ENCODE data around the gene CACNG5.
A peak's percentile ranks its signal among the peaks of the same experiment; 100 is the strongest.

Gene CACNG5

GRCh38 chr17:66903781-66904180, 68.9 kb downstream of the CACNG5 start:
- DNase-seq (ENCODE audit: low read depth in 2 of 3, low spot score in 2 of 3) = no peak

DNA sequence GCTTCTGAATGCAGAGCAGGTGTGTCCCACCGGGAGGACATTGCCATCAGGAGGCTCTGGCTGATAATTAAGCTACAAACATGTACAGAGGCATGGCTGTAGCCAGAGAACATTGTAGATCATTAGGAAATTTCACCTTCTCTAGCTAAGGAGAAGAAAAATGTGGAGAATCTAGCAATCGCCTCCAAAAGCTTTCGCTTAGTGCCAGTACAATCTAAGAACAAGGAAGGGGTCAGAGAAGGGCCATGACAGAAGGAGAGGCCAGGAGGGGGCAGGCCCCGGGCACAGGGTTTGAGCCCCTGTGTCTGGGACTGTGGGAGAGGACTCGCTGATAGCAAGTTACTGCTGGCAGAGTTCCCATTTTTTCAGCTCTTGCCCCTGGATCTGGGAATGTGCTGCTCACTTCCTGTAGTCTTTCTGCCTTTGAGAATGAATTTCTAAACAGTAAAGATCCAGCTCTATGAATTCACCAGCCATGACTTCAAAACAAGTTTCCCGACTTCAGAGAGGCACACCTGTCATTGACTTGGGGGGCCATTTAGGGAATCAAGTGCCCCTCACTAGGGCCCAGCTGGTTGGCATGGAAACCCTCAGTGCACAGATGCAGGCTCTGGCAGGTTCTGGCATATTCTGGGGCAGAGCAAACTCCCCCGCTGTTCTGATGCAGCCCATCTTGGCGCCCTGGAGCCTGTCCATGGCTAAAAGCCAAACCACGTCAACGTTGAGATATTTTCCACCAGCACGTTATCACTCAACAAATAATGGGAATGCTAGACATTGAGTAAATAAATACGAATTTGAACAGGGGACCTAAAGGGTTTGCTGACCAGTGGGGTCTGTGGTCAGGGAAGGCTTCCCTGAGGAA, 70.1 kb downstream of the CACNG5 start:
- DNase-seq (ENCODE audit: low read depth in 2 of 3, low spot score in 2 of 3) = no peak

DNA sequence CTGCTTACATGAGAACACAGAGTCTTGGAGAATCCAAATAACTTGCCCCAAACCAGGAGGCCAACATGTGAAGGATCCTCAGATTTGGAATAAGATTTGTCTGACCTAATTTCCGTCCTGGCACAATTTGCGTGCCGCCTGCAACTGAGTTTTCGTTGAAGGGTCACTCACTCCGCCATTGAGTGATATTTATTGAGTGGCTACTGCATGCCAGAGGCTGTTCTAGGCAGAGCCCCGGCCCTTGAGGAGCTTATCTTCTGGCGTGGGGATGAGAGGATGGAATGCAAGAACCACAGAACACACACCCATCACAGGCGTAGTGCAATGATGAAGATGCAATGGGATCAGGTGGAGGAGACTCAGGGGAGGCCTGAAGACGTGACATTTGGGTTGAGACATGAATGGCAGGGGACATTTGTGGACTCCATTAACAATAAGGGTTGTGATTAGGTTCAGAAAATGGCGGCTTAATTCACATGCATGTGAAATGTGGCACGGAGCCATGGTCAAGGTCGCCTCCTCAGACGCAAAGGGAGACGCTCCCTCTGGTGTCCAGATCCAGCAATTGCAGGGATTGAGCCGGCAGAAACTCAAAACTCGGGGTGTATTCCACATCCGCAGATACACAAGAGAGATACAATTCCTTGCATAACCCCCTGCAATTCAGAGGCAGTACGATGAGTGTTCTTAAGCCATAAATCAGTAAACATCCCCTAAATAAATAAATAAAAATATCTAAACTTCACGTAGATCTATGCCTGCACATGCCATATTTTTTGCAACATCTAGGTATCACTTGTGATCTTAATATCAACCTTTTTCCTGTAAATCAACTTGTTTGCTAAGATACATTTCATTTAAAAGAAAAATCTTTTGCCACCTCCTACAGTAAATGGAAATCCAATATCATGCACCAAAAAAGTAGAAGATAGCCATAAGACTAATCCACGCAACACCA, 71.7 kb downstream of the CACNG5 start:
- DNase-seq (ENCODE audit: low read depth in 2 of 3, low spot score in 2 of 3) = peak; percentile 19 to 46 (median 20)

DNA sequence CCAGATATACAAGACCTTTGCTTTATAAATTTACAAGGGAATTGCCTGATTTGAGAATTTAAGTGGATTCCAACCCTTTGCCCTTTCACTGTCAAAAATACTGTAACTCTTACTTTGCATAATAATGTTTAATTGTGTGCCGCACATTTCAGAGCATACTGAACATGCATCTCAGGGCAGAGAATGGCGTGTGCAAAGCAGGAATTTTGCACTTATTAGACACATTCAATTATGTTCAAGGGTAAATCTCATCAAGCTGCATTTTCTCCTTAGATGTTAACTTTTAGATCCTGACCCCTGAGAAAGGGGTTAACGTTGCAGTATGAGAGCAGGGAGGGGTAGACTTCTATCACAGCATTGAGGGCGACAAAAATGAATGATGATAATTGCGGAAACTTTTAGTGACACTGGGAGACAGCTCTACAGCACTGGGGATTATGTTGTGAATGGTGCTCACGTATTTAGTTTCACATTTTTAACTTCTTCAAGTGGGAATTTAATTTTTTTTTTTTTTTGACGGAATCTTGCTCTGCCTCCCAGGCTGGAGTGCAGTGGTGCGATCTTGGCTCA, 75.0 kb downstream of the CACNG5 start:
- DNase-seq (ENCODE audit: low read depth in 2 of 3, low spot score in 2 of 3) = no peak

DNA sequence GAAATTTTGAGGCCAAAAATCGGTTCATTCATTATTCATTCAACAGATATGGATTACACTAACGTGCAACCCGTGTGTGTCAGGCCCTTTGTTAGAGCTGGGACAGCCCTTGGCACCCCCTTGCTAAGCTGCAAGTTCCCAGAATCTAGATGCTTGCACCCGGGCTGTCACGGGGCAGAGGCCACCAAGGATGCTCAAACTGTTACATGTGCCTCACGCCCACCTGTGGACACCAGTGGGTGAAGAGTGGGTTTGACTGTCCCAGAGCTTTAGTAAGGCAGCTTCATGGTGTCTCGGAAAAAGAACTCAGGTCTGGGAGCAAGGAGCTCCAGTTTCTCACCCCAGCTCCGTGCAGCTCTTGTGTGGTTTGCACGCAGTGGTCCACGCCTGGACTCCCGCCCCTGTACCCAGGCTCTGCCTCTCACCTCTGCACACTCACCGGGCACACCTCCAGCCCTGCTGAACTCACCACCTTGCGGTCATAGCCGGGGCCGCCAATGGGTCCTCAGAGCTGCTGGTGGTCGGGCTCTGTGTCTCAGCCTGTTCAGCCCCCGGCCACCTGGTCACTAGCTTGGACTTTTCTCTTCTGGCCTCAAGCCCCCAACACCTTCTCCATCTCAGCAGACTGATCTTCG, 75.9 kb downstream of the CACNG5 start:
- DNase-seq (ENCODE audit: low read depth in 2 of 3, low spot score in 2 of 3) = no peak

- DNase-seq (ENCODE audit: low read depth in 2 of 3, low spot score in 2 of 3) = no peak
These were observed 80.3 kb downstream of the CACNG5 start for GRCh38 chr17:66915204-66915611.

- DNase-seq (ENCODE audit: low read depth in 2 of 3, low spot score in 2 of 3) = no peak
These were observed 80.9 kb downstream of the CACNG5 start for GRCh38 chr17:66915792-66916191.

- DNase-seq (ENCODE audit: low read depth in 2 of 3, low spot score in 2 of 3) = no peak
These were observed 82.0 kb downstream of the CACNG5 start for GRCh38 chr17:66916946-66917345.

DNA sequence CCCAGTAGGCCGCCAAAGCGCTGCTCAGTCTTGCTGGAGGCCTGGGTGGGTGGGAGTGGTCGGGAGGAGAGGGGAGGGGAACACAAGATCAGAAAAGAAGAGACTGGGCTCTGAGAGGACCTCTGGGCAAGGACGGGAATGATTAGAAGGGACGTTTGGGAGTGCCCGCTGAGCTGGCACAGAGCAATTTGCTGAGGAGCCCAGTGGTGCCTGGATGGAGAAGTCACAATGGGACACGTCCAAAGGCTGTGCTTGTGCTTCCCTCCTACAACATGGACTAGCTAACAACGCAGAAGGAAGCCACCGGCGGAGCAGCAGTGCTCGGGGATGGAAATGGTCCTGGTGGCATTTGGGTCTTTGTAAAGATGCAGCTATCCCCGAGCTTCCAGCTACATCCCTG, 84.0 kb downstream of the CACNG5 start:
- no peak for DNase-seq (ENCODE audit: low read depth in 2 of 3, low spot score in 2 of 3)

DNA sequence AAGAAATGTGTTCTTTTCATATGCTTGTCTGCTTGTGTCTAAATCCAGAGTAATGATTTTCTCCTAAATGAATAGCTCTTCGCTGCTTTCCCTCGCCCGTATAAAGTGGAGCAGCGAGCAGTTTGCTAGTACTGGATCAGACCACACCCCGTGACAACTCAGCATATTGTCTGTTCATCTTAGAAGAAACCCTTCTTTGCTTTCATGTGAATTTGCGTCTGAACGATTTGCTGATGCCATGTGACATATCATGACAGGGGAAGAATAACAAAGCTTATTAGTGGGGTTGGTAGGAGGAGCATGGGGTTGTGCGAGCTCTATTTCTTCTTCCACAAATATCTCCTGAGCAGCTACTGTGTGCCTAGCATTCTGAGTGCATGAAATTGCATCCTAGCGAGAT, 85.5 kb downstream of the CACNG5 start:
- DNase-seq (ENCODE audit: low read depth in 2 of 3, low spot score in 2 of 3) = no peak

DNA sequence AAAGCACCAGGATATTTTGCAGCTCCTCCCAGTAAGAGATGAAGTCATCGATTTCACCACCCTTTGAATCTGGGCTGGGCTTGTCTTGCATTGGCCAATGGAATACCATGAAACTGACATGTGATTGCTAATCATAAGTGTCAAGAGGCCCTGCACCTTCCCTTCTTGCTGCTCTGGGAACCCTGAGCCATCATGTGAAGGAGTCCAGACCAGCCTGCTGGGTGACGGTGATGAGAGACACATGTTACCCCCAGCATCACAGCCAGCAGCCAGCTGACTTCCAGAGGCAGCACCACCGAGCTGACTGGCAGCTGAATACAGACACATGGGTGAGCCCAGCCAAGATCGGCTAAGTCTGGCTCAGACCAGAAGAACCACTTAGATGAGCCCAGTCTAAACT, 86.0 kb downstream of the CACNG5 start:
- no peak for DNase-seq (ENCODE audit: low read depth in 2 of 3, low spot score in 2 of 3)

DNA sequence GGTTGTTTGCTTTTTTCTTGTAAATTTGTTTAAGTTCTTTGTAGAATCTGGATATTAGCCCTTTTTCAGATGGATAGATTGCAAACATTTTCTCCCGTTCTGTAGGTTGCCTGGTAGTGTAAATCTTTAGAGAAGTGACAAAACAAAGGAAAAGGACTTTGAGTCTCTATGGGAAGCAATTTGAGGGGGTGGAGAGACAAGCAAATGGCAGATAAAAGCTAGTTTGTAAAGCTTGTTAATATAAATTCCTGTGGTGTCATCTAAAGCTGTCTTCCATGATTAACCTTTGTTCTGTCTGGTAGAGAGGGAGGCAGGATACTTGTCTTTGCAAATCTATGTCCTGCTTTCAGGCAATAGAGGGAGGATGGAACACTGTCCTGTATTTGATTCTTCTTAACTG, 89.0 kb downstream of the CACNG5 start:
- no peak for DNase-seq (ENCODE audit: low read depth in 2 of 3, low spot score in 2 of 3)

DNA sequence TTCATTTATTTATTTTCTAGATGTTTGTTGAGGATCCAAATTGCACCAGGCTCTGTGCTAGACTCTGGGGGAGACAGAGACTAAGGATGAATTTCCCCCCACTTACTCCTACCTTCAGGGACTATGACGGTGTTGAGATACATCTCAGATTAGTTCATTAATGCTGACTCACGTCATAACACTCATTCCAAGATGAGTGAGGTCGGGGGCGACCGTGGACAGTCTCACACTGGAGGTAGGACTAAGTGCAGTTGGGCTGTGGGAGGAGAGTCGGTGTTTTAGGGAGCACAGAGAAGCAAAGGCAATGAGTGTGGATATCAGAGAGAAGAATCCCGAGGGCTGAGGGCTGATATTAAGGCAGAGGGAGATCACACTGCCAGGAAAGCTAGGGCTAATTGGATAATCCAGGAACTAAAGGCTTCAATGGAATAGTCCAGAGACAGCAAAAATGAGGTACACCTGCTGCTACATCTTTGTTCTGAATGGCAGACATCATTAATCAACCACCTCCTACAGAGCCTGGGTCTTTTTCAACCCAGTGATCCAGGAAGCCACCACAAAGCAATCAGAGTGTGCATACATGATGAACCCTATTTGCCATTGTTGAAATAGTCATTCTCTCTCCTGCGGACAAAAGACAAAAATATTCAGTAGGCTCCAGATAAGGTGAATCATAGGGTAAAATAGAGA, 91.0 kb downstream of the CACNG5 start:
- no peak for DNase-seq (ENCODE audit: low read depth in 2 of 3, low spot score in 2 of 3)

DNA sequence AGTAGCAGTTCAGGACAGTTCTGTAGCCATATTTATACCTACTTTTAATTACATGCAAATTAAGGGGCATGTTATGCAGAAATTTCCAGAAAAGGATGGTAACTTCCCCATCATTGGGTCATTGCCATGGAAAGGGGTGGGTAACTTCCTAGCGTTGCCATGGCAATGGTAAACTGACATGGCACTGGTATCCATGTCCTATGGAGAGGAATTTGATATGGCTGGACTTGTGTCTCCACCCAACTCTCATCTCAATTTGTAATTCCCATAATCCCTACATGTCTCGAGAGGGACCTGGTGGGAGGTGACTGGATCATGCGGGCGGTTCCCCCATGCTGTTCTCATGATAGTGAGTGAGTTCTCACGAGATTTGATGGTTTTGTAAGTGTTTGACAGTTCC, 94.0 kb downstream of the CACNG5 start:
- no peak for DNase-seq (ENCODE audit: low read depth in 2 of 3, low spot score in 2 of 3)

DNA sequence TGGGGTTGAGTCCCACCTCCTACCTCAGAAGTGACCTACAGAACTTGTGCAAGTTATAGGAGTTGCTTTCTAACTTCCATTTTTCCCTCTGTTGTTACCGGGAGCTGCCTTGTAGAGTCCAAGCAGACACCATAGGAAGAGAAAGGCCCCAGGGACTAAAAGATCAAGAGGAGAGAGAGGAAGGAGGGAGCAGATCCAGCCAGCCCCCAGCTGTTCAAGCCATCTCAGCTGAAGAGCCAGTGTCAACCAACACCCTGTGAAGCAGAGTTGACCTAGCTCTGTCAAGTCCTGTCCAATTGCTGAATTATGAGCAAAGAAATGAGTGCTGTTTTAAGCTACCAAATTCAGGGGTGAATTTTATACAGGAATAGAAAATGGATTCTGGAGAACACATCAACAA, 94.7 kb downstream of the CACNG5 start:
- DNase-seq (ENCODE audit: low read depth in 2 of 3, low spot score in 2 of 3) = no peak

- DNase-seq (ENCODE audit: low read depth in 2 of 3, low spot score in 2 of 3) = no peak
These were observed 96.0 kb downstream of the CACNG5 start for GRCh38 chr17:66930933-66931332.

GRCh38 chr17:66932311-66932710, 97.4 kb downstream of the CACNG5 start:
- DNase-seq (ENCODE audit: low read depth in 2 of 3, low spot score in 2 of 3) = no peak

DNA sequence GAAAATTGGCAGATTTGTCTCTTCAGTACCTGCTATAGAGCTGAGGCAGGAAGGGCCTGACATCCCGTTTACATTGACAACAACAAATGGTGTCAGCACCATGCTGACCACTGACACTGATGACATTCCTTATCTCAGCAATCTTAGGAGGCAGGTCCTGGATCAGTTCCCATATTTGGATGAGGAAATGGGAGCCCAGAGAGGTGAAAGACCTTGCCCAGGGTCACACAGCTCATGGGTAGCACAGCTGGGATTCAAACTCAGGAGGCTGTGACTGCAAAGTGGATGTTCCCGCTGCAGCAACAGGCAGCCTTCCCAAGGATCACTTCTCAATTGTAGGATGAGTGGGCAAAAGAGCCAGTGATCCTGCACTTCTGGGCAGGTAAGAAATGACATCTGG, 99.1 kb downstream of the CACNG5 start:
- no peak for DNase-seq (ENCODE audit: low read depth in 2 of 3, low spot score in 2 of 3)

All from activated CD8-positive, alpha-beta memory T cell treated with anti-CD3 and anti-CD28 coated beads for 48 hours (primary cell).